ENCODE data around the gene CLDN1. TPM values are rescaled to one million over a fixed set of nuclear protein-coding genes. Genes with fewer than 3 reads are reported as not detected.

The CLDN1 gene
- total RNA-seq, 1 experiment from 2014 or later = 1.0 TPM

DNA sequence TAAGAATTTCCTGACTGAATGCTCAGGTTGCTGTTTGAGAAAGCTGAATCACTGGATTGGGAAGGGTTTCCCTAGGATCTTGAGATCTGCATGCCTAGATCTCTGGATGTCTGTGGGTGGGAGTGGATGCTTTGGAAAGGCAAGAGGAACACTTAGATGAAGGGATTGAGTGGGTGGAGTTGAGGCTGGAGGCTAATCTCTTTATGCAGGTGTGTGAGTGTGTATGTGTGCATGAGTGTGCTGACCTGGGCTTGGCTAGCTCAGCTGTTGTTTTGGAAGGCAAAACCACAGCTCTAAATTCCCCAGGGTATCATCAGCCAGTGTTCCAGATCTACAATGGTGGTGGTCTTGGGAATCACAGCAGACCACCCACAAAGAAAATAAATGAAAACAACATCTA lies 60.5 kb downstream of the CLDN1 start:
- DNase-seq = no peak

More for the DNA sequence above, 60.5 kb downstream of the CLDN1 start:
- Histone ChIP-seq H3K9ac (ENCODE audit: extremely low read depth, insufficient read length, low read length) (no peak overlapping the region), H3K79me1 (ENCODE audit: insufficient read depth, low read depth, low read length, poor library complexity, severe bottlenecking) (no peaks in the 10 kb centered on the region), H3K79me2 (ENCODE audit: insufficient read depth, low read length) (no peaks in the 10 kb centered on the region), H2BK12ac (ENCODE audit: insufficient read length, low read depth, low read length) (no peak overlapping the region), H4K5ac (ENCODE audit: insufficient read length, low read depth, low read length) (no peak overlapping the region), H3K9me3 (ENCODE audit: control insufficient read depth, low read depth, low read length) (no peaks in the 10 kb centered on the region), H2BK15ac (ENCODE audit: low read depth, low read length) (no peak overlapping the region), H4K20me1 (ENCODE audit: control insufficient read depth, insufficient read depth, insufficient read length) (no peaks in the 10 kb centered on the region), H2BK5ac (ENCODE audit: insufficient read length, low read length) (no peak overlapping the region), H3K27me3 (ENCODE audit: insufficient read depth, low read length) (no peaks in the 10 kb centered on the region), H2AFZ (ENCODE audit: low read length) (no peak overlapping the region), H3K23me2 (ENCODE audit: insufficient read length, low read depth, low read length, poor library complexity, severe bottlenecking) (no peaks in the 10 kb centered on the region), H3K27ac (ENCODE audit: insufficient read length, low read depth, low read length) (no peak overlapping the region), H3K23ac (ENCODE audit: insufficient read length, low read depth, low read length) (no peak overlapping the region), H3K18ac (ENCODE audit: insufficient read length, low read depth, low read length) (peak overlapping the region; percentile 2), H2AK5ac (ENCODE audit: insufficient read length, low read length) (no peak overlapping the region), H3K56ac (ENCODE audit: insufficient read length, low read depth, low read length) (no peak overlapping the region), H3K14ac (ENCODE audit: insufficient read depth, low read length) (no peak overlapping the region), H2BK120ac (ENCODE audit: low read depth, low read length, poor library complexity, severe bottlenecking) (no peak overlapping the region), H4K91ac (ENCODE audit: insufficient read length, low read depth, low read length) (no peak overlapping the region), H3K4ac (ENCODE audit: low read depth, low read length) (no peak overlapping the region), H3T11ph (ENCODE audit: low read length) (no peak overlapping the region), H3K4me2 (ENCODE audit: insufficient read depth, insufficient read length, low read length) (no peak overlapping the region), H3K4me1 (ENCODE audit: insufficient read depth, low read length) (no peaks in the 10 kb centered on the region; the same call in 1 of the 2 replicates), H4K8ac (replicated peaks; ENCODE audit: insufficient read length, low read depth, low read length) (no peak overlapping the region), H2BK20ac (ENCODE audit: low read depth, low read length, poor library complexity, severe bottlenecking) (no peak overlapping the region)
- TF ChIP-seq, protein P1, sequence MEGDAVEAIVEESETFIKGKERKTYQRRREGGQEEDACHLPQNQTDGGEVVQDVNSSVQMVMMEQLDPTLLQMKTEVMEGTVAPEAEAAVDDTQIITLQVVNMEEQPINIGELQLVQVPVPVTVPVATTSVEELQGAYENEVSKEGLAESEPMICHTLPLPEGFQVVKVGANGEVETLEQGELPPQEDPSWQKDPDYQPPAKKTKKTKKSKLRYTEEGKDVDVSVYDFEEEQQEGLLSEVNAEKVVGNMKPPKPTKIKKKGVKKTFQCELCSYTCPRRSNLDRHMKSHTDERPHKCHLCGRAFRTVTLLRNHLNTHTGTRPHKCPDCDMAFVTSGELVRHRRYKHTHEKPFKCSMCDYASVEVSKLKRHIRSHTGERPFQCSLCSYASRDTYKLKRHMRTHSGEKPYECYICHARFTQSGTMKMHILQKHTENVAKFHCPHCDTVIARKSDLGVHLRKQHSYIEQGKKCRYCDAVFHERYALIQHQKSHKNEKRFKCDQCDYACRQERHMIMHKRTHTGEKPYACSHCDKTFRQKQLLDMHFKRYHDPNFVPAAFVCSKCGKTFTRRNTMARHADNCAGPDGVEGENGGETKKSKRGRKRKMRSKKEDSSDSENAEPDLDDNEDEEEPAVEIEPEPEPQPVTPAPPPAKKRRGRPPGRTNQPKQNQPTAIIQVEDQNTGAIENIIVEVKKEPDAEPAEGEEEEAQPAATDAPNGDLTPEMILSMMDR (conservative IDR thresholded peaks at IDR 0.05) = no peak
- no peaks in the 10 kb centered on the region for H3K27me3 Mint-ChIP-seq (ENCODE audit: low read depth)
- no peaks in the 10 kb centered on the region for H3K36me3 Mint-ChIP-seq (ENCODE audit: insufficient read depth in 1 of 3, low read depth in 3 of 3)
- H3K4me3 Mint-ChIP-seq = no peak overlapping the region
- peaks cover 10 to 15% of the 10 kb centered on the region in 2 experiments for H3K4me1 Mint-ChIP-seq
- H3K9me3 Mint-ChIP-seq = peaks cover 0 to 2% of the 10 kb centered on the region in 2 experiments; a peak in 1 of 5 replicates
- H3K27ac Mint-ChIP-seq = peak overlapping the region; percentile 22 to 25 (median 23); a peak in 3 of 7 replicates

Data from H9 (cell line).